GM18517 (cell line): Measurements from ENCODE around the gene COLGALT1.

ENCODE experiments used
- ATAC-seq: cut with Tn5 transposase; IDR thresholded peaks from one replicate; pipeline ENCODE4 v1.9.1; 2021; ENCODE audit warnings: mild to moderate bottlenecking, moderate library complexity; ENCODE audit not compliant: unreplicated experiment

COLGALT1 gene

GRCh38 chr19:17617807-17618192 is 62.4 kb downstream of the COLGALT1 start:
- ATAC-seq, result no peak

- no peak for ATAC-seq
Measured at GRCh38 chr19:17618281-17618903, 62.9 kb downstream of the COLGALT1 start.

- ATAC-seq, result no peak
Measured at GRCh38 chr19:17618936-17619335, 63.5 kb downstream of the COLGALT1 start.

- no peak for ATAC-seq
Measured at GRCh38 chr19:17620696-17621095, 65.2 kb downstream of the COLGALT1 start.

GRCh38 chr19:17623224-17623935 is 67.9 kb downstream of the COLGALT1 start:
- ATAC-seq, result no peak

GRCh38 chr19:17624314-17624991 is 69.0 kb downstream of the COLGALT1 start:
- ATAC-seq, result no peak

- no peak for ATAC-seq
Measured at GRCh38 chr19:17625043-17625442, 69.6 kb downstream of the COLGALT1 start.

- ATAC-seq, result no peak
Measured at GRCh38 chr19:17625980-17626379, 70.5 kb downstream of the COLGALT1 start.

- no peak for ATAC-seq
Measured at GRCh38 chr19:17626456-17627015, 71.1 kb downstream of the COLGALT1 start.

GRCh38 chr19:17627161-17627560 is 71.7 kb downstream of the COLGALT1 start:
- no peak for ATAC-seq

GRCh38 chr19:17627921-17628320 is 72.5 kb downstream of the COLGALT1 start:
- no peak for ATAC-seq

- ATAC-seq, result no peak
Measured at GRCh38 chr19:17629760-17630159, 74.3 kb downstream of the COLGALT1 start.

GRCh38 chr19:17632577-17632976 is 77.1 kb downstream of the COLGALT1 start:
- no peak for ATAC-seq
